ENCODE measurements around the gene TMEM54.

- TF ChIP-seq, protein P1, sequence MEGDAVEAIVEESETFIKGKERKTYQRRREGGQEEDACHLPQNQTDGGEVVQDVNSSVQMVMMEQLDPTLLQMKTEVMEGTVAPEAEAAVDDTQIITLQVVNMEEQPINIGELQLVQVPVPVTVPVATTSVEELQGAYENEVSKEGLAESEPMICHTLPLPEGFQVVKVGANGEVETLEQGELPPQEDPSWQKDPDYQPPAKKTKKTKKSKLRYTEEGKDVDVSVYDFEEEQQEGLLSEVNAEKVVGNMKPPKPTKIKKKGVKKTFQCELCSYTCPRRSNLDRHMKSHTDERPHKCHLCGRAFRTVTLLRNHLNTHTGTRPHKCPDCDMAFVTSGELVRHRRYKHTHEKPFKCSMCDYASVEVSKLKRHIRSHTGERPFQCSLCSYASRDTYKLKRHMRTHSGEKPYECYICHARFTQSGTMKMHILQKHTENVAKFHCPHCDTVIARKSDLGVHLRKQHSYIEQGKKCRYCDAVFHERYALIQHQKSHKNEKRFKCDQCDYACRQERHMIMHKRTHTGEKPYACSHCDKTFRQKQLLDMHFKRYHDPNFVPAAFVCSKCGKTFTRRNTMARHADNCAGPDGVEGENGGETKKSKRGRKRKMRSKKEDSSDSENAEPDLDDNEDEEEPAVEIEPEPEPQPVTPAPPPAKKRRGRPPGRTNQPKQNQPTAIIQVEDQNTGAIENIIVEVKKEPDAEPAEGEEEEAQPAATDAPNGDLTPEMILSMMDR (conservative IDR thresholded peaks at IDR 0.05 in 1 of 2, IDR thresholded peaks at IDR 0.05 in 1 of 2; ENCODE audit: extremely low read depth in 1 of 2, insufficient read depth in 1 of 2, low read depth in 1 of 2, low read length in 2 of 2): no peak
- TF ChIP-seq EZH2 (IDR thresholded peaks at IDR 0.05; ENCODE audit: borderline replicate concordance, low read length): no peak
Measured at GRCh38 chr1:32919811-32920733, 18.9 kb upstream of the TMEM54 start.

Data from mammary epithelial cell (primary cell).